Measurements from ENCODE around the gene KDM4C.
"Not testable (repeated sequence)": the region's sequence is repeated elsewhere in the genome, so short reads cannot be mapped to it uniquely, and the experiment has no call there.

DNA sequence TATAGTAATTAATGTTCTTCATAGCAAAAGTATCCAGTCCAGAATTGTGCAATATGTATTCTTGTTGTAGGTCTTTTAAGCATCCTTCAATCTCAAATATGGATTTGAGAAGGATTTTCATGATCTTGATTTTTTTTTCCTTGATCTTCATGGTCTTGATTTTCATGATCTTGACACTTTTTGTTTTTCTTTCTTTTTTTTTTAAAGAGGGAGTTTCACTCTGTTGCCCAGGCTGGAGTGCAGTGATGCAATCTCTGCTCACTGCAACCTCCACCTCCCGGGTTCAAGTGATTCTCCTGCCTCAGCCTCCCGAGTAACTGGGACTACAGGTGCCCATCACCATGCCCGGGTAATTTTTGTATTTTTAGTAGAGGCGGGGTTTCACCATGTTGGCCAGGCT lies 10.8 kb downstream of the KDM4C start:
- TF ChIP-seq, protein P1, sequence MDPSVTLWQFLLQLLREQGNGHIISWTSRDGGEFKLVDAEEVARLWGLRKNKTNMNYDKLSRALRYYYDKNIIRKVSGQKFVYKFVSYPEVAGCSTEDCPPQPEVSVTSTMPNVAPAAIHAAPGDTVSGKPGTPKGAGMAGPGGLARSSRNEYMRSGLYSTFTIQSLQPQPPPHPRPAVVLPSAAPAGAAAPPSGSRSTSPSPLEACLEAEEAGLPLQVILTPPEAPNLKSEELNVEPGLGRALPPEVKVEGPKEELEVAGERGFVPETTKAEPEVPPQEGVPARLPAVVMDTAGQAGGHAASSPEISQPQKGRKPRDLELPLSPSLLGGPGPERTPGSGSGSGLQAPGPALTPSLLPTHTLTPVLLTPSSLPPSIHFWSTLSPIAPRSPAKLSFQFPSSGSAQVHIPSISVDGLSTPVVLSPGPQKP (IDR thresholded peaks at IDR 0.05; ENCODE audit: low read depth, low read length): not testable (repeated sequence)
- TF ChIP-seq, protein P2, sequence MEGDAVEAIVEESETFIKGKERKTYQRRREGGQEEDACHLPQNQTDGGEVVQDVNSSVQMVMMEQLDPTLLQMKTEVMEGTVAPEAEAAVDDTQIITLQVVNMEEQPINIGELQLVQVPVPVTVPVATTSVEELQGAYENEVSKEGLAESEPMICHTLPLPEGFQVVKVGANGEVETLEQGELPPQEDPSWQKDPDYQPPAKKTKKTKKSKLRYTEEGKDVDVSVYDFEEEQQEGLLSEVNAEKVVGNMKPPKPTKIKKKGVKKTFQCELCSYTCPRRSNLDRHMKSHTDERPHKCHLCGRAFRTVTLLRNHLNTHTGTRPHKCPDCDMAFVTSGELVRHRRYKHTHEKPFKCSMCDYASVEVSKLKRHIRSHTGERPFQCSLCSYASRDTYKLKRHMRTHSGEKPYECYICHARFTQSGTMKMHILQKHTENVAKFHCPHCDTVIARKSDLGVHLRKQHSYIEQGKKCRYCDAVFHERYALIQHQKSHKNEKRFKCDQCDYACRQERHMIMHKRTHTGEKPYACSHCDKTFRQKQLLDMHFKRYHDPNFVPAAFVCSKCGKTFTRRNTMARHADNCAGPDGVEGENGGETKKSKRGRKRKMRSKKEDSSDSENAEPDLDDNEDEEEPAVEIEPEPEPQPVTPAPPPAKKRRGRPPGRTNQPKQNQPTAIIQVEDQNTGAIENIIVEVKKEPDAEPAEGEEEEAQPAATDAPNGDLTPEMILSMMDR (IDR thresholded peaks at IDR 0.05): not testable (repeated sequence)
- not testable (repeated sequence) for TF ChIP-seq ZFP36 (IDR thresholded peaks at IDR 0.05; ENCODE audit: borderline replicate concordance, partially characterized antibody); MYC (IDR thresholded peaks at IDR 0.05; ENCODE audit: borderline replicate concordance, low read length); CHD4 (IDR thresholded peaks at IDR 0.05; ENCODE audit: borderline replicate concordance)

All from A549 (cell line).